IMR-90 (cell line): ENCODE results near the gene MYOM1. TPM values are rescaled to one million over a fixed set of nuclear protein-coding genes. Genes with fewer than 3 reads are reported as not detected.
A peak's percentile ranks its signal among the peaks of the same experiment; 100 is the strongest.

Source experiments
- ATAC-seq: fragments of 200-7000 bp; cut with Tn5 transposase; 2 replicates; pipeline ENCODE4 v1.9.1; 2020; ENCODE audit warnings: low read depth, mild to moderate bottlenecking, moderate library complexity
- BruUV-seq: library from RNA; stranded (reverse); fragments of 400-500 nt; replicated peaks from 2 replicates; lab custom pipeline; 2021; lab: Mats Ljungman, UMichigan
- CTCF ChIA-PET: fragments of 300-600 bp; formaldehyde crosslinking; extraction: SDS; loops from one replicate; lab custom pipeline; 2021; ENCODE audit warnings: antibody characterized with exemption; lab: Yijun Ruan, JAX
- POLR2A ChIA-PET: fragments of 300-600 bp; sonication (Branson Sonifier 250); formaldehyde crosslinking; loops from one replicate; lab custom pipeline; 2022; ENCODE audit warnings: antibody characterized with exemption; ENCODE audit not compliant: unreplicated experiment; lab: Charles Lee
- DNase-seq: peaks from one replicate; pipeline ENCODE4 v3.0.0; 2013
- H2AFZ ChIP-seq: replicated peaks from 2 replicates; pipeline ENCODE3; 2013; ENCODE audit warnings: low read length, mild to moderate bottlenecking; ENCODE audit not compliant: poor library complexity
- H2AK5ac ChIP-seq: 2 replicates; pipeline ENCODE4 v1.6.1; 2013; ENCODE audit warnings: low read depth, low read length, inconsistent platforms
- H2AK9ac ChIP-seq: replicated peaks from 2 replicates; pipeline ENCODE3; 2013; ENCODE audit warnings: mild to moderate bottlenecking, low read depth, low read length, moderate library complexity; ENCODE audit not compliant: poor library complexity
- H2BK120ac ChIP-seq: 2 replicates; pipeline ENCODE4 v1.6.1; 2013; ENCODE audit warnings: low read depth, low read length, inconsistent platforms
- H2BK15ac ChIP-seq: 3 replicates; pipeline ENCODE4 v1.6.1; 2013; ENCODE audit warnings: low read depth, low read length, inconsistent platforms
- H2BK20ac ChIP-seq: 2 replicates; pipeline ENCODE4 v1.6.1; 2013; ENCODE audit warnings: low read depth, mild to moderate bottlenecking, inconsistent platforms, low read length, moderate library complexity
- H2BK5ac ChIP-seq: 2 replicates; pipeline ENCODE4 v1.6.1; 2013; ENCODE audit warnings: mild to moderate bottlenecking, low read depth, low read length, inconsistent platforms; ENCODE audit not compliant: poor library complexity, severe bottlenecking
- H3K14ac ChIP-seq: replicated peaks from 2 replicates; pipeline ENCODE4 v1.6.1; 2013; ENCODE audit warnings: low read depth, low read length, inconsistent platforms
- H3K18ac ChIP-seq: 2 replicates; pipeline ENCODE4 v1.6.1; 2013; ENCODE audit warnings: low read depth, low read length, control low read depth
- H3K23ac ChIP-seq: 2 replicates; pipeline ENCODE4 v1.6.1; 2013; ENCODE audit warnings: low read depth, low read length, inconsistent platforms
- H3K27ac ChIP-seq: 2 replicates; pipeline ENCODE4 v1.5.1; 2013; ENCODE audit warnings: mild to moderate bottlenecking, control low read depth, low read length; ENCODE audit not compliant: insufficient read depth
- H3K27me3 ChIP-seq: 2 replicates; pipeline ENCODE4 v1.6.1; 2013; ENCODE audit warnings: low read length; ENCODE audit not compliant: control insufficient read depth, insufficient read depth
- H3K36me3 ChIP-seq: 2 replicates; pipeline ENCODE4 v1.6.1; 2013; ENCODE audit warnings: low read length, mixed read lengths; ENCODE audit not compliant: control insufficient read depth, insufficient read depth
- H3K4ac ChIP-seq: 2 replicates; pipeline ENCODE4 v1.6.1; 2013; ENCODE audit warnings: low read depth, low read length, inconsistent platforms
- H3K4me1 ChIP-seq: 2 replicates; pipeline ENCODE4 v1.6.1; 2013; ENCODE audit warnings: low read length, mixed read lengths; ENCODE audit not compliant: control insufficient read depth, insufficient read depth
- H3K4me2 ChIP-seq: 2 replicates; pipeline ENCODE4 v1.6.1; 2013; ENCODE audit warnings: low read depth, mild to moderate bottlenecking, control low read depth, low read length, moderate library complexity
- H3K4me3 ChIP-seq: 2 replicates; pipeline ENCODE4 v1.5.1; 2013; ENCODE audit warnings: low read depth, mild to moderate bottlenecking, control low read depth, low read length, moderate library complexity; ENCODE audit not compliant: insufficient read depth
- H3K56ac ChIP-seq: 2 replicates; pipeline ENCODE4 v1.6.1; 2013; ENCODE audit warnings: low read length, inconsistent platforms; ENCODE audit not compliant: insufficient read depth; ENCODE audit errors: extremely low read depth
- H3K79me1 ChIP-seq, 2 experiments: 2 replicates each; pipeline ENCODE4 v1.6.1; 2013; ENCODE audit warnings: low read length in 2 of 2, inconsistent platforms in 1 of 2, low read depth in 1 of 2
- H3K9ac ChIP-seq: 2 replicates; pipeline ENCODE4 v1.6.1; 2013; ENCODE audit warnings: low read depth, low read length, control low read depth
- H3K9me1 ChIP-seq: 2 replicates; pipeline ENCODE4 v1.6.1; 2013; ENCODE audit warnings: low read length, inconsistent platforms; ENCODE audit not compliant: insufficient read depth
- H3K9me3 ChIP-seq: 2 replicates; pipeline ENCODE4 v1.6.1; 2013; ENCODE audit warnings: low read length; ENCODE audit not compliant: control insufficient read depth, insufficient read depth
- H4K20me1 ChIP-seq: 2 replicates; pipeline ENCODE4 v1.6.1; 2013; ENCODE audit warnings: low read length, inconsistent platforms; ENCODE audit not compliant: insufficient read depth
- H4K5ac ChIP-seq: 2 replicates; pipeline ENCODE4 v1.6.1; 2013; ENCODE audit warnings: mild to moderate bottlenecking, low read depth, low read length, control low read depth
- H4K8ac ChIP-seq, 2 experiments: 2 replicates each; pipeline ENCODE4 v1.6.1; 2013; ENCODE audit warnings: low read depth in 2 of 2, low read length in 2 of 2, control low read depth in 1 of 2, inconsistent platforms in 1 of 2
- H4K91ac ChIP-seq: 2 replicates; pipeline ENCODE4 v1.6.1; 2013; ENCODE audit warnings: low read depth, low read length, inconsistent platforms; ENCODE audit not compliant: insufficient read depth
- CEBPB ChIP-seq: IDR thresholded peaks from 2 replicates; pipeline ENCODE4 v1.6.1; 2012; ENCODE audit warnings: low read depth, low read length, improper control_type of control experiment
- CHD1 ChIP-seq: IDR thresholded peaks from 2 replicates; pipeline ENCODE4 v1.6.1; 2012; ENCODE audit warnings: low read depth, low read length, improper control_type of control experiment
- MAFK ChIP-seq: IDR thresholded peaks from 2 replicates; pipeline ENCODE4 v1.6.1; 2012; ENCODE audit warnings: low read depth, low read length, improper control_type of control experiment
- MXI1 ChIP-seq: IDR thresholded peaks from 2 replicates; pipeline ENCODE4 v1.6.1; 2012; ENCODE audit warnings: low read depth, mild to moderate bottlenecking, low read length, moderate library complexity, borderline replicate concordance
- POLR2A ChIP-seq: IDR thresholded peaks from 2 replicates; pipeline ENCODE4 v1.6.1; 2012; ENCODE audit warnings: mild to moderate bottlenecking, low read depth, low read length
- WGBS, 2 experiments: methylation state at CpG; one replicate each; pipeline versions ENCODE4 v1.1.5 to v1.1.7; 2013; ENCODE audit warnings: missing lambda C conversion rate in 2 of 2; ENCODE audit not compliant: insufficient read length in 1 of 2; ENCODE audit errors: extremely low coverage in 2 of 2; 5-methylcytosine and 5-hydroxymethylcytosine counted together
- dilution Hi-C: fragments of 300-500 bp; cut with HindIII; formaldehyde crosslinking; loops from one replicate; pipeline ENCODE4 v1.14.3; 2018; ENCODE audit warnings: low sequenced_read_pairs; ENCODE audit not compliant: unreplicated experiment
- in situ Hi-C: fragments of 300-500 bp; cut with MboI; formaldehyde crosslinking; loops from 3 replicates; pipeline ENCODE4 v1.14.3; 2019; ENCODE audit warnings: low sequenced_read_pairs, inconsistent platforms, mixed read lengths
- intact Hi-C: fragments of 100-400 bp; cut with micrococcal nuclease; formaldehyde crosslinking; loops from 2 replicates; pipeline ENCODE4 v1.10.0; 2022
- polyA plus RNA-seq, 3 experiments: library from polyadenylated mRNA; depleted of rRNA; stranded (reverse); fragments of >200 nt; gene quantifications; 2 replicates each; pipeline ENCODE4 v1.2.3, GENCODE V29; 2012; ENCODE audit warnings: low replicate concordance in 1 of 3
- total RNA-seq: library from RNA; depleted of rRNA; stranded (reverse); fragments of >200 nt; gene quantifications from 2 replicates; pipeline ENCODE4 v1.2.3, GENCODE V29; 2012

Gene MYOM1
- total and polyA plus RNA-seq, 2 of the 4 experiments (the other 2 are of a cell fraction), result under 0.01 to 0.10 TPM

- no peak for TF ChIP-seq MXI1
- TF ChIP-seq CEBPB, result 0 out of 2 replicates have a peak, but pooled peaks have one; percentile 6
- no peak for TF ChIP-seq MAFK
- no peak for TF ChIP-seq CHD1
- no peak for TF ChIP-seq POLR2A
Measured at GRCh38 chr18:3266062-3266608, 46.4 kb upstream of the MYOM1 start.

More at GRCh38 chr18:3266062-3266608, 46.4 kb upstream of the MYOM1 start:
- H3K14ac ChIP-seq, result no peak overlapping the region
- H4K20me1 ChIP-seq, result peaks cover 85% of the 10 kb centered on the region
- H2BK120ac ChIP-seq, result no peak overlapping the region
- no TSS peak for BruUV-seq
- H3K9ac ChIP-seq, result no peak overlapping the region
- CTCF ChIA-PET, result interaction anchor here (0.5 to 1.4 kb wide), 4 partner anchors 16 to 400 kb away, joined by 3 to 6 read pairs (median 4); no protein-coding TSS in a partner anchor
- no peaks in the 10 kb centered on the region for H3K9me3 ChIP-seq
- H2BK5ac ChIP-seq, result no peak overlapping the region
- ATAC-seq (no peak), DNase-seq (no peak)
- H3K56ac ChIP-seq, result no peak overlapping the region
- H3K9me1 ChIP-seq, result peaks cover 30% of the 10 kb centered on the region
- no peak overlapping the region for H2BK15ac ChIP-seq
- H3K4me1 ChIP-seq, result peaks cover 16% of the 10 kb centered on the region
- H3K36me3 ChIP-seq, result no peaks in the 10 kb centered on the region
- H2AFZ ChIP-seq, result no peak overlapping the region
- no peak overlapping the region for H2AK5ac ChIP-seq
- no peak overlapping the region for H3K4ac ChIP-seq
- WGBS, 2 experiments, result no CpG with 5 or more reads among the region's 7 CpGs
- H3K4me3 ChIP-seq, result no peak overlapping the region
- intact Hi-C loops (no loop called here), dilution Hi-C loops (no loop called here), in situ Hi-C loops (no loop called here)
- no peak overlapping the region for H2AK9ac ChIP-seq
- H4K8ac ChIP-seq, result no peak overlapping the region
- peaks cover 4 to 63% of the 10 kb centered on the region in 2 experiments for H3K79me1 ChIP-seq
- H3K27me3 ChIP-seq, result no peaks in the 10 kb centered on the region
- no peak overlapping the region for H3K27ac ChIP-seq
- POLR2A ChIA-PET, result interaction anchor here (1.0 kb wide), 1 partner anchor 356 kb away, joined by 3 read pairs; no protein-coding TSS in a partner anchor
- H2BK20ac ChIP-seq, result no peak overlapping the region
- no peak overlapping the region for H4K91ac ChIP-seq
- no peak overlapping the region for H4K5ac ChIP-seq
- no peak overlapping the region for H3K23ac ChIP-seq
- no peak overlapping the region for H3K18ac ChIP-seq
- no peak overlapping the region for H3K4me2 ChIP-seq
